Measurements from ENCODE around the gene GSTT2.

Gene GSTT2

DNA sequence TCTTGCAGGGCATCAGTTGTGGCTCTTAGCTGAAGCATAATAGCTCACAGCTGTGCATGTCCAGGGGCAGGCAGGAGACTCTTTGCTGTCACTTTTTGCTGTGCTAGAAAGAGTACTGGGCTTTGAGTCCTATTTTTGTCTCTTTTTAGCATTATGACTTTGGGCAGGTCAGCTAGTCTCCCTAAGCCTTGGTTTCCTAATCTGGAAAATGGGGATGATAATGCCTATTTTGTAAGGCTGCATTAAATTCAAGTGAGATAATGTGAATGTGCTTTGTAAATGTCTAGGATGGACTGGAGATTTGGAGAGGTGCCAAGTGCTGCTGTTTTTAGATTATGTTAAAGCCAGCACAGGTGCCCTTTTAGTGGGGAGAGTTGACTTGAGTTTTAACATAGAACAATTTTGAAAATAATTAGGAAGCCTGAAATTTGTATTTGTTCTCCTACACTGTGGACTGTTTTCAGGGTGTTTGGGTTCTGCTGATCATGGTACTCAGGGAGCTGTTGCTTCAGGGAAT lies 50.3 kb downstream of the GSTT2 start:
- no peak overlapping the region for H4K91ac ChIP-seq (ENCODE audit: low read depth, low read length, poor library complexity)

More for the DNA sequence above, 50.3 kb downstream of the GSTT2 start:
- Histone ChIP-seq H2BK15ac (ENCODE audit: low read length) (no peak overlapping the region), H3K4me3 (ENCODE audit: low read length in 2 of 2) (no peak overlapping the region), H2BK5ac (ENCODE audit: low read length) (no peak overlapping the region), H2AK5ac (ENCODE audit: low read depth, low read length) (no peak overlapping the region), H3K23ac (ENCODE audit: low read depth, low read length, poor library complexity) (no peak overlapping the region), H4K8ac (ENCODE audit: low read depth, low read length) (no peak overlapping the region), H2AFZ (ENCODE audit: low read length) (no peak overlapping the region), H3K14ac (ENCODE audit: low read length) (no peak overlapping the region), H3K36me3 (replicated peaks in 1 of 2; ENCODE audit: control insufficient read depth in 2 of 2, insufficient read depth in 2 of 2, low read length in 2 of 2) (peaks cover 0 to 12% of the 10 kb centered on the region in 2 donors), H3K4ac (ENCODE audit: low read length) (no peak overlapping the region), H3K27ac (replicated peaks; ENCODE audit: low read length) (no peak overlapping the region), H3K4me1 (ENCODE audit: control insufficient read depth in 2 of 2, insufficient read depth in 1 of 2, low read depth in 1 of 2, low read length in 2 of 2) (peaks cover 0 to 4% of the 10 kb centered on the region in 2 donors), H3K27me3 (ENCODE audit: control insufficient read depth in 3 of 3, insufficient read depth in 3 of 3, low read depth in 1 of 3, low read length in 3 of 3) (no peaks in the 10 kb centered on the region), H3K18ac (ENCODE audit: low read length) (no peak overlapping the region), H3K4me2 (ENCODE audit: insufficient read depth, low read length, poor library complexity, severe bottlenecking) (no peak overlapping the region), H2BK120ac (ENCODE audit: low read depth, low read length) (no peak overlapping the region), H3K9me3 (replicated peaks in 1 of 2; ENCODE audit: control insufficient read depth in 2 of 2, insufficient read depth in 1 of 2, low read depth in 1 of 2, low read length in 2 of 2) (no peaks in the 10 kb centered on the region), H3K9ac (ENCODE audit: low read depth, low read length, poor library complexity) (no peak overlapping the region), H2BK12ac (ENCODE audit: low read length) (no peak overlapping the region), H3K79me1 (ENCODE audit: low read depth, low read length) (no peaks in the 10 kb centered on the region)
- no peak for DNase-seq (ENCODE audit: low spot score)
